NCI-H524 treated with DMSO at 0.1 percent for 48 hours (cell line): ENCODE results near the gene PGGHG.
"Not testable (repeated sequence)": the region's sequence is repeated elsewhere in the genome, so short reads cannot be mapped to it uniquely, and the experiment has no call there.

Source experiments
- DNase-seq: peaks from one replicate; lab custom pipeline; 2025; lab: John Stamatoyannopoulos, UW

PGGHG gene

GRCh38 chr11:330307-330693 lies 41.4 kb downstream of the PGGHG start:
- no peak for DNase-seq

GRCh38 chr11:330694-331357 lies 41.9 kb downstream of the PGGHG start:
- no peak for DNase-seq

- no peak for DNase-seq
Measured at GRCh38 chr11:331358-332060, 42.6 kb downstream of the PGGHG start.

GRCh38 chr11:332651-333480 lies 43.9 kb downstream of the PGGHG start:
- DNase-seq = no peak

GRCh38 chr11:333616-334263 lies 44.8 kb downstream of the PGGHG start:
- not testable (repeated sequence) for DNase-seq

GRCh38 chr11:334264-334994 lies 45.5 kb downstream of the PGGHG start:
- no peak for DNase-seq

- no peak for DNase-seq
Measured at GRCh38 chr11:335779-336658, 47.1 kb downstream of the PGGHG start.

- no peak for DNase-seq
Measured at GRCh38 chr11:336659-337198, 47.8 kb downstream of the PGGHG start.

GRCh38 chr11:337711-338110 lies 48.8 kb downstream of the PGGHG start:
- DNase-seq = no peak

- DNase-seq = no peak
Measured at GRCh38 chr11:339963-340362, 51.0 kb downstream of the PGGHG start.

- DNase-seq = no peak
Measured at GRCh38 chr11:340539-341512, 51.9 kb downstream of the PGGHG start.

- DNase-seq = no peak
Measured at GRCh38 chr11:342328-342727, 53.4 kb downstream of the PGGHG start.

- no peak for DNase-seq
Measured at GRCh38 chr11:344836-345578, 56.1 kb downstream of the PGGHG start.
